Right renal pelvis (tissue), 4 donors: ENCODE data around the gene NPC1. TPM values are rescaled to one million over a fixed set of nuclear protein-coding genes. Genes with fewer than 3 reads are reported as not detected.
A peak's percentile ranks its signal among the peaks of the same experiment; 100 is the strongest.
"Not testable (repeated sequence)": the region's sequence is repeated elsewhere in the genome, so short reads cannot be mapped to it uniquely, and the experiment has no call there.

ENCODE experiments used
- DNase-seq, 4 donors: peaks; one replicate each; pipeline ENCODE4 v3.0.0-alpha.2; 2013; ENCODE audit warnings: low read depth in 4 of 4, low spot score in 3 of 4, missing footprints in 1 of 4
- polyA plus RNA-seq, 4 donors: library from polyadenylated mRNA; unstranded; fragments of 120-200 nt; gene quantifications; one replicate each; pipeline ENCODE4 v1.2.1, GENCODE V29; 2013; ENCODE audit not compliant: insufficient read length in 4 of 4

The NPC1 gene
- polyA plus RNA-seq, 4 donors = 18.4 to 23.1 (median 20.2) TPM

GRCh38 chr18:23528580-23529472 is 57.5 kb downstream of the NPC1 start:
- DNase-seq = no peak

GRCh38 chr18:23526501-23527063 is 59.7 kb downstream of the NPC1 start:
- no peak for DNase-seq

GRCh38 chr18:23524213-23524707 is 62.0 kb downstream of the NPC1 start:
- DNase-seq = no peak

- DNase-seq = no peak
Measured at GRCh38 chr18:23523429-23524212, 62.7 kb downstream of the NPC1 start.

GRCh38 chr18:23521907-23522306 is 64.4 kb downstream of the NPC1 start:
- no peak for DNase-seq

GRCh38 chr18:23521271-23521670 is 65.0 kb downstream of the NPC1 start:
- no peak for DNase-seq

- no peak for DNase-seq
Measured at GRCh38 chr18:23519734-23520133, 66.6 kb downstream of the NPC1 start.

GRCh38 chr18:23515911-23516546 is 70.3 kb downstream of the NPC1 start:
- DNase-seq = peak in 3 of 4 donors; percentile 59 to 67 (median 64)

- DNase-seq = no peak
Measured at GRCh38 chr18:23512641-23513040, 73.7 kb downstream of the NPC1 start.

- DNase-seq = not testable (repeated sequence)
Measured at GRCh38 chr18:23512216-23512615, 74.1 kb downstream of the NPC1 start.

- DNase-seq = not testable (repeated sequence)
Measured at GRCh38 chr18:23510923-23511322, 75.4 kb downstream of the NPC1 start.

- no peak for DNase-seq
Measured at GRCh38 chr18:23506393-23506792, 79.9 kb downstream of the NPC1 start.

GRCh38 chr18:23504720-23505119 is 81.6 kb downstream of the NPC1 start:
- no peak for DNase-seq

GRCh38 chr18:23503963-23504344 is 82.4 kb downstream of the NPC1 start:
- DNase-seq = no peak

- peak; percentile 86 to 95 (median 88) for DNase-seq
Measured at GRCh38 chr18:23503038-23503962, 83.0 kb downstream of the NPC1 start, which contains the start of gene RMC1. Gene RMC1 (plus strand): TSS chr18:23503511. CDS start chr18:23503619, 108 bp downstream.

GRCh38 chr18:23502516-23503037 is 83.7 kb downstream of the NPC1 start:
- DNase-seq = no peak

GRCh38 chr18:23501626-23502025 is 84.7 kb downstream of the NPC1 start:
- DNase-seq = no peak

- DNase-seq = no peak
Measured at GRCh38 chr18:23499291-23499781, 87.0 kb downstream of the NPC1 start.

GRCh38 chr18:23498877-23499276 is 87.4 kb downstream of the NPC1 start:
- DNase-seq = no peak
